Effector memory CD4-positive, alpha-beta T cell (primary cell): ENCODE data around the gene ARGLU1.
"Not testable (repeated sequence)": the region's sequence is repeated elsewhere in the genome, so short reads cannot be mapped to it uniquely, and the experiment has no call there.

Source experiments
- DNase-seq, 3 donors: peaks; one replicate each; pipeline ENCODE4 v3.0.0-alpha.2; 2020
- H3K27ac ChIP-seq: 2 replicates; pipeline ENCODE4 v1.7.0; 2013; ENCODE audit warnings: mild to moderate bottlenecking, low read length, moderate library complexity; ENCODE audit not compliant: insufficient read depth, poor library complexity, severe bottlenecking
- H3K27me3 ChIP-seq: replicated peaks from 2 replicates; pipeline ENCODE4 v1.7.0; 2013; ENCODE audit warnings: mild to moderate bottlenecking, low read length; ENCODE audit not compliant: insufficient read depth, control insufficient read depth, poor library complexity, severe bottlenecking
- H3K36me3 ChIP-seq: 2 replicates; pipeline ENCODE4 v1.7.0; 2013; ENCODE audit warnings: mild to moderate bottlenecking, low read length, moderate library complexity; ENCODE audit not compliant: control insufficient read depth, insufficient read depth
- H3K4me1 ChIP-seq: 2 replicates; pipeline ENCODE4 v1.7.0; 2013; ENCODE audit warnings: low read length, mild to moderate bottlenecking; ENCODE audit not compliant: control insufficient read depth, insufficient read depth, poor library complexity, severe bottlenecking
- H3K4me3 ChIP-seq: 2 replicates; pipeline ENCODE4 v1.7.0; 2013; ENCODE audit warnings: low read length, low read depth, mild to moderate bottlenecking; ENCODE audit not compliant: insufficient read depth, poor library complexity, severe bottlenecking
- H3K9me3 ChIP-seq: 2 replicates; pipeline ENCODE4 v1.7.0; 2013; ENCODE audit warnings: mild to moderate bottlenecking, low read length, moderate library complexity; ENCODE audit not compliant: control insufficient read depth

ARGLU1 gene

GRCh38 chr13:106600798-106601135 lies 32.8 kb upstream of the ARGLU1 start:
- not testable (repeated sequence) for H3K9me3 ChIP-seq, H3K4me1 ChIP-seq, H3K27me3 ChIP-seq, DNase-seq, H3K36me3 ChIP-seq, H3K4me3 ChIP-seq, H3K27ac ChIP-seq

GRCh38 chr13:106599875-106600797 lies 32.2 kb upstream of the ARGLU1 start:
- Histone ChIP-seq H3K9me3 (no peaks in the 10 kb centered on the region), H3K27ac (no peak overlapping the region), H3K27me3 (peaks cover 2% of the 10 kb centered on the region), H3K36me3 (no peaks in the 10 kb centered on the region), H3K4me3 (no peak overlapping the region), H3K4me1 (no peaks in the 10 kb centered on the region)
- no peak for DNase-seq

- no peak overlapping the region for H3K4me3 ChIP-seq
- H3K9me3 ChIP-seq = no peaks in the 10 kb centered on the region
- no peak for DNase-seq
- no peaks in the 10 kb centered on the region for H3K27me3 ChIP-seq
- no peak overlapping the region for H3K27ac ChIP-seq
- no peaks in the 10 kb centered on the region for H3K4me1 ChIP-seq
- H3K36me3 ChIP-seq = no peaks in the 10 kb centered on the region
Observed at GRCh38 chr13:106597749-106598395, 29.9 kb upstream of the ARGLU1 start.

- H3K9me3 ChIP-seq = no peaks in the 10 kb centered on the region
Observed at GRCh38 chr13:106597186-106597585, 29.2 kb upstream of the ARGLU1 start.

GRCh38 chr13:106596275-106596937 lies 28.5 kb upstream of the ARGLU1 start:
- Histone ChIP-seq H3K9me3 (no peaks in the 10 kb centered on the region), H3K4me1 (no peaks in the 10 kb centered on the region), H3K27ac (no peak overlapping the region), H3K36me3 (no peaks in the 10 kb centered on the region), H3K4me3 (no peak overlapping the region), H3K27me3 (no peaks in the 10 kb centered on the region)
- no peak for DNase-seq

More at GRCh38 chr13:106597186-106597585, 29.2 kb upstream of the ARGLU1 start:
- Histone ChIP-seq H3K27me3 (no peaks in the 10 kb centered on the region), H3K36me3 (no peaks in the 10 kb centered on the region), H3K27ac (no peak overlapping the region), H3K4me1 (no peaks in the 10 kb centered on the region), H3K4me3 (no peak overlapping the region)
- no peak for DNase-seq

- Histone ChIP-seq H3K4me3 (no peak overlapping the region), H3K4me1 (no peaks in the 10 kb centered on the region), H3K27ac (no peak overlapping the region), H3K27me3 (no peaks in the 10 kb centered on the region), H3K9me3 (no peaks in the 10 kb centered on the region), H3K36me3 (no peaks in the 10 kb centered on the region)
- DNase-seq = no peak
Observed at GRCh38 chr13:106595625-106596024, 27.7 kb upstream of the ARGLU1 start.

- Histone ChIP-seq H3K4me3 (no peak overlapping the region), H3K9me3 (no peaks in the 10 kb centered on the region), H3K27me3 (no peaks in the 10 kb centered on the region), H3K4me1 (no peaks in the 10 kb centered on the region), H3K27ac (no peak overlapping the region), H3K36me3 (no peaks in the 10 kb centered on the region)
- no peak for DNase-seq
Observed at GRCh38 chr13:106594980-106595379, 27.0 kb upstream of the ARGLU1 start.

GRCh38 chr13:106593132-106593531 lies 25.2 kb upstream of the ARGLU1 start:
- DNase-seq = no peak
- H3K4me1 ChIP-seq = no peaks in the 10 kb centered on the region
- no peak overlapping the region for H3K27ac ChIP-seq
- no peak overlapping the region for H3K4me3 ChIP-seq
- H3K27me3 ChIP-seq = no peaks in the 10 kb centered on the region
- H3K9me3 ChIP-seq = no peaks in the 10 kb centered on the region
- H3K36me3 ChIP-seq = no peaks in the 10 kb centered on the region

- H3K4me1 ChIP-seq = no peaks in the 10 kb centered on the region
- H3K9me3 ChIP-seq = no peaks in the 10 kb centered on the region
- DNase-seq = no peak
- H3K27ac ChIP-seq = no peak overlapping the region
- H3K4me3 ChIP-seq = no peak overlapping the region
- no peaks in the 10 kb centered on the region for H3K27me3 ChIP-seq
- no peaks in the 10 kb centered on the region for H3K36me3 ChIP-seq
Observed at GRCh38 chr13:106591299-106591698, 23.4 kb upstream of the ARGLU1 start.

- H3K27me3 ChIP-seq = no peaks in the 10 kb centered on the region
- DNase-seq = no peak
Observed at GRCh38 chr13:106589716-106590115, 21.8 kb upstream of the ARGLU1 start.

More at GRCh38 chr13:106589716-106590115, 21.8 kb upstream of the ARGLU1 start:
- Histone ChIP-seq H3K27ac (no peak overlapping the region), H3K9me3 (peaks cover 7% of the 10 kb centered on the region), H3K4me3 (no peak overlapping the region), H3K4me1 (no peaks in the 10 kb centered on the region), H3K36me3 (no peaks in the 10 kb centered on the region)
